Measurements from ENCODE around the gene KCNH1. TPM values are rescaled to one million over a fixed set of nuclear protein-coding genes. Genes with fewer than 3 reads are reported as not detected.

KCNH1 gene
- total and polyA plus RNA-seq, 10 of the 15 experiments (the other 5 are each of a cell fraction or from before 2014, with no cell fraction given), result 0.02 to 0.04 (median 0.04) TPM; not detected in 7

DNA sequence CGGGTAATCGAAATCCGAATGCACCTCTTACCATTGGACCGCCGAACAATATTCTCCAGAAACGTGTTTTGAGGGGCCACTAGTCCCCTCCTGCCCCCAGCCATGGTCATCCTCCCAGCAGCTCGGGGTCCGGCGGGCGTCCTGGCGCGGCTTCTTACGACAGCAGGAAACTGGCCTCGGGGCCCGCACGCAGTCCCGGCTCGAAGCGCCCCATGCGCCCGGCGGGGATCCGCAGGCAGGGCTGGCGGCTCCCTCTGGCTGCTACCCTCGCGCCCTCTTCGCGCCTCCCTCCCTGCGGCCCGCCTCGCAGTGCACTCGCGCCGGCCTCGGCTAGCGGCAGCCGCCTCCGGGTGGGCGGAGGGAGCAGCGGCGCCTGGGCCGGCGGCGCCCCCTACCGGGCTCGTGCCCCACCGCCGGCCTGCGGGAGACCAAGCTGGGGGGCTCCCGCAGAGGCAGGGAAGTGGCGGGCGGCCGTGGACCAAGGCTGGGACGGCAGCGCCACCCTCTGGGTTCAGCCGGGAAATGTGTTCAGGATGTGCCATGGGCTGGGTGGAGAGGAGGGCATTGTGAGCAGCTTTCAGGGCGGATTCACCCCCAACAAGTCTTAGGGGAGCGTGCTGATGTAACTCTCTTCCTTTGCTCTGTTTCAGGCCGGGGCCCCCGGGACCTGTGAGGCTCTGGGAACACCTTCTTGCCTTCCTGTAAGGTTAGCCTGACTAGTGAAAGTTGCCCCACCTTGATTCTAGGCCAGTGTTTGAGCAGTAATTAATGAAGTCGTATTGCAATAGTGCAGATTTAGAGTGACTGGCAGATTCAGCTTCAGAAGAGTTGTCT is at the start of gene KCNH1 (continued):
- TF ChIP-seq, protein P1, sequence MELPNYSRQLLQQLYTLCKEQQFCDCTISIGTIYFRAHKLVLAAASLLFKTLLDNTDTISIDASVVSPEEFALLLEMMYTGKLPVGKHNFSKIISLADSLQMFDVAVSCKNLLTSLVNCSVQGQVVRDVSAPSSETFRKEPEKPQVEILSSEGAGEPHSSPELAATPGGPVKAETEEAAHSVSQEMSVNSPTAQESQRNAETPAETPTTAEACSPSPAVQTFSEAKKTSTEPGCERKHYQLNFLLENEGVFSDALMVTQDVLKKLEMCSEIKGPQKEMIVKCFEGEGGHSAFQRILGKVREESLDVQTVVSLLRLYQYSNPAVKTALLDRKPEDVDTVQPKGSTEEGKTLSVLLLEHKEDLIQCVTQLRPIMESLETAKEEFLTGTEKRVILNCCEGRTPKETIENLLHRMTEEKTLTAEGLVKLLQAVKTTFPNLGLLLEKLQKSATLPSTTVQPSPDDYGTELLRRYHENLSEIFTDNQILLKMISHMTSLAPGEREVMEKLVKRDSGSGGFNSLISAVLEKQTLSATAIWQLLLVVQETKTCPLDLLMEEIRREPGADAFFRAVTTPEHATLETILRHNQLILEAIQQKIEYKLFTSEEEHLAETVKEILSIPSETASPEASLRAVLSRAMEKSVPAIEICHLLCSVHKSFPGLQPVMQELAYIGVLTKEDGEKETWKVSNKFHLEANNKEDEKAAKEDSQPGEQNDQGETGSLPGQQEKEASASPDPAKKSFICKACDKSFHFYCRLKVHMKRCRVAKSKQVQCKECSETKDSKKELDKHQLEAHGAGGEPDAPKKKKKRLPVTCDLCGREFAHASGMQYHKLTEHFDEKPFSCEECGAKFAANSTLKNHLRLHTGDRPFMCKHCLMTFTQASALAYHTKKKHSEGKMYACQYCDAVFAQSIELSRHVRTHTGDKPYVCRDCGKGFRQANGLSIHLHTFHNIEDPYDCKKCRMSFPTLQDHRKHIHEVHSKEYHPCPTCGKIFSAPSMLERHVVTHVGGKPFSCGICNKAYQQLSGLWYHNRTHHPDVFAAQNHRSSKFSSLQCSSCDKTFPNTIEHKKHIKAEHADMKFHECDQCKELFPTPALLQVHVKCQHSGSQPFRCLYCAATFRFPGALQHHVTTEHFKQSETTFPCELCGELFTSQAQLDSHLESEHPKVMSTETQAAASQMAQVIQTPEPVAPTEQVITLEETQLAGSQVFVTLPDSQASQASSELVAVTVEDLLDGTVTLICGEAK (IDR thresholded peaks at IDR 0.05; ENCODE audit: borderline replicate concordance), result no peak
- no peak for TF ChIP-seq FOXK2 (IDR thresholded peaks at IDR 0.05)
- TF ChIP-seq MTA2 (IDR thresholded peaks at IDR 0.05; ENCODE audit: low read depth), result no peak
- TF ChIP-seq GATAD2B (conservative IDR thresholded peaks at IDR 0.05; ENCODE audit: low read depth), result peak; percentile 72; the same call in 1 of the 2 replicates
- TF ChIP-seq ZNF384 (IDR thresholded peaks at IDR 0.05; ENCODE audit: borderline replicate concordance, low read depth, low read length), result no peak
- TF ChIP-seq, protein P2, sequence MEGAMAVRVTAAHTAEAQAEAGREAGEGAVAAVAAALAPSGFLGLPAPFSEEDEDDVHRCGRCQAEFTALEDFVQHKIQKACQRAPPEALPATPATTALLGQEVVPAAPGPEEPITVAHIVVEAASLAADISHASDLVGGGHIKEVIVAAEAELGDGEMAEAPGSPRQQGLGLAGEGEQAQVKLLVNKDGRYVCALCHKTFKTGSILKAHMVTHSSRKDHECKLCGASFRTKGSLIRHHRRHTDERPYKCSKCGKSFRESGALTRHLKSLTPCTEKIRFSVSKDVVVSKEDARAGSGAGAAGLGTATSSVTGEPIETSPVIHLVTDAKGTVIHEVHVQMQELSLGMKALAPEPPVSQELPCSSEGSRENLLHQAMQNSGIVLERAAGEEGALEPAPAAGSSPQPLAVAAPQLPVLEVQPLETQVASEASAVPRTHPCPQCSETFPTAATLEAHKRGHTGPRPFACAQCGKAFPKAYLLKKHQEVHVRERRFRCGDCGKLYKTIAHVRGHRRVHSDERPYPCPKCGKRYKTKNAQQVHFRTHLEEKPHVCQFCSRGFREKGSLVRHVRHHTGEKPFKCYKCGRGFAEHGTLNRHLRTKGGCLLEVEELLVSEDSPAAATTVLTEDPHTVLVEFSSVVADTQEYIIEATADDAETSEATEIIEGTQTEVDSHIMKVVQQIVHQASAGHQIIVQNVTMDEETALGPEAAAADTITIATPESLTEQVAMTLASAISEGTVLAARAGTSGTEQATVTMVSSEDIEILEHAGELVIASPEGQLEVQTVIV (IDR thresholded peaks at IDR 0.05; ENCODE audit: borderline replicate concordance, partially characterized antibody), result no peak
- no peak for TF ChIP-seq CHD4 (IDR thresholded peaks at IDR 0.05)
- TF ChIP-seq NR2C1 (IDR thresholded peaks at IDR 0.05), result no peak
- TF ChIP-seq, protein P3, sequence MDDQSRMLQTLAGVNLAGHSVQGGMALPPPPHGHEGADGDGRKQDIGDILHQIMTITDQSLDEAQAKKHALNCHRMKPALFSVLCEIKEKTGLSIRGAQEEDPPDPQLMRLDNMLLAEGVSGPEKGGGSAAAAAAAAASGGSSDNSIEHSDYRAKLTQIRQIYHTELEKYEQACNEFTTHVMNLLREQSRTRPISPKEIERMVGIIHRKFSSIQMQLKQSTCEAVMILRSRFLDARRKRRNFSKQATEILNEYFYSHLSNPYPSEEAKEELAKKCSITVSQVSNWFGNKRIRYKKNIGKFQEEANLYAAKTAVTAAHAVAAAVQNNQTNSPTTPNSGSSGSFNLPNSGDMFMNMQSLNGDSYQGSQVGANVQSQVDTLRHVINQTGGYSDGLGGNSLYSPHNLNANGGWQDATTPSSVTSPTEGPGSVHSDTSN (IDR thresholded peaks at IDR 0.05; ENCODE audit: insufficient replicate concordance, low read depth, low read length), result no peak
- TF ChIP-seq PAX8 (IDR thresholded peaks at IDR 0.05), result no peak
- TF ChIP-seq, protein P4, sequence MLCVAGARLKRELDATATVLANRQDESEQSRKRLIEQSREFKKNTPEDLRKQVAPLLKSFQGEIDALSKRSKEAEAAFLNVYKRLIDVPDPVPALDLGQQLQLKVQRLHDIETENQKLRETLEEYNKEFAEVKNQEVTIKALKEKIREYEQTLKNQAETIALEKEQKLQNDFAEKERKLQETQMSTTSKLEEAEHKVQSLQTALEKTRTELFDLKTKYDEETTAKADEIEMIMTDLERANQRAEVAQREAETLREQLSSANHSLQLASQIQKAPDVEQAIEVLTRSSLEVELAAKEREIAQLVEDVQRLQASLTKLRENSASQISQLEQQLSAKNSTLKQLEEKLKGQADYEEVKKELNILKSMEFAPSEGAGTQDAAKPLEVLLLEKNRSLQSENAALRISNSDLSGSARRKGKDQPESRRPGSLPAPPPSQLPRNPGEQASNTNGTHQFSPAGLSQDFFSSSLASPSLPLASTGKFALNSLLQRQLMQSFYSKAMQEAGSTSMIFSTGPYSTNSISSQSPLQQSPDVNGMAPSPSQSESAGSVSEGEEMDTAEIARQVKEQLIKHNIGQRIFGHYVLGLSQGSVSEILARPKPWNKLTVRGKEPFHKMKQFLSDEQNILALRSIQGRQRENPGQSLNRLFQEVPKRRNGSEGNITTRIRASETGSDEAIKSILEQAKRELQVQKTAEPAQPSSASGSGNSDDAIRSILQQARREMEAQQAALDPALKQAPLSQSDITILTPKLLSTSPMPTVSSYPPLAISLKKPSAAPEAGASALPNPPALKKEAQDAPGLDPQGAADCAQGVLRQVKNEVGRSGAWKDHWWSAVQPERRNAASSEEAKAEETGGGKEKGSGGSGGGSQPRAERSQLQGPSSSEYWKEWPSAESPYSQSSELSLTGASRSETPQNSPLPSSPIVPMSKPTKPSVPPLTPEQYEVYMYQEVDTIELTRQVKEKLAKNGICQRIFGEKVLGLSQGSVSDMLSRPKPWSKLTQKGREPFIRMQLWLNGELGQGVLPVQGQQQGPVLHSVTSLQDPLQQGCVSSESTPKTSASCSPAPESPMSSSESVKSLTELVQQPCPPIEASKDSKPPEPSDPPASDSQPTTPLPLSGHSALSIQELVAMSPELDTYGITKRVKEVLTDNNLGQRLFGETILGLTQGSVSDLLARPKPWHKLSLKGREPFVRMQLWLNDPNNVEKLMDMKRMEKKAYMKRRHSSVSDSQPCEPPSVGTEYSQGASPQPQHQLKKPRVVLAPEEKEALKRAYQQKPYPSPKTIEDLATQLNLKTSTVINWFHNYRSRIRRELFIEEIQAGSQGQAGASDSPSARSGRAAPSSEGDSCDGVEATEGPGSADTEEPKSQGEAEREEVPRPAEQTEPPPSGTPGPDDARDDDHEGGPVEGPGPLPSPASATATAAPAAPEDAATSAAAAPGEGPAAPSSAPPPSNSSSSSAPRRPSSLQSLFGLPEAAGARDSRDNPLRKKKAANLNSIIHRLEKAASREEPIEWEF (IDR thresholded peaks at IDR 0.05; ENCODE audit: insufficient replicate concordance, low read depth, low read length), result no peak
- no peak for TF ChIP-seq CHD1 (IDR thresholded peaks at IDR 0.05; ENCODE audit: low read depth, low read length)
- no peak for TF ChIP-seq ZSCAN29 (IDR thresholded peaks at IDR 0.05)
- no peak for TF ChIP-seq MYB (IDR thresholded peaks at IDR 0.05; ENCODE audit: borderline replicate concordance, low read depth, low read length)
- TF ChIP-seq NR2F1 (conservative IDR thresholded peaks at IDR 0.05), result peak; percentile 38; the same call in 1 of the 2 replicates
- TF ChIP-seq TAF1 (IDR thresholded peaks at IDR 0.05; ENCODE audit: borderline replicate concordance, low read depth, low read length), result no peak

Measured in GM12878 (cell line).